Measurements from ENCODE around the gene MRPL42.
"Not testable (repeated sequence)": the region's sequence is repeated elsewhere in the genome, so short reads cannot be mapped to it uniquely, and the experiment has no call there.

MRPL42 gene

DNA sequence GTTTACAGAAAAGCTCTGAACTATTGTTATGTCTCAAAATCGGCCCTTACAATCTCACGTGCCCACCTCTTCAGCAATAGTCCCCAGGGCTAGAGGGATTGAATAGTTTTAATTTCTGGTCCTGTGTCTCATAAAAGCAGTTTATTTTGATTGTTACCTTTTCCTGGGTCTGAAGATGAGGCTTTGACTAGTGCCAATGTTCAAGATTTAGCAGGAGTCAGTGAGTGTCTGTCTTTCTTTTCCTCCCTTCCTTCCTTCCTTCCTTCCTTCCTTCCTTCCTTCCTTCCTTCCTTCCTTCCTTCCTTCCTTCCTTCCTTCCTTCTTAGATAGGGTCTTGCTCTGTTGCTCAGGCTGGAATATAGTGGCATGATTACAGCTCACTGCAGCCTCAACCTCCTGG is 80.5 kb downstream of the MRPL42 start:
- no peak for DNase-seq (ENCODE audit: low read depth)

GRCh38 chr12:93549174-93549573 is 81.9 kb downstream of the MRPL42 start:
- no peak for DNase-seq (ENCODE audit: low read depth)

GRCh38 chr12:93550748-93551611 is 83.7 kb downstream of the MRPL42 start:
- no peak for DNase-seq (ENCODE audit: low read depth)

DNA sequence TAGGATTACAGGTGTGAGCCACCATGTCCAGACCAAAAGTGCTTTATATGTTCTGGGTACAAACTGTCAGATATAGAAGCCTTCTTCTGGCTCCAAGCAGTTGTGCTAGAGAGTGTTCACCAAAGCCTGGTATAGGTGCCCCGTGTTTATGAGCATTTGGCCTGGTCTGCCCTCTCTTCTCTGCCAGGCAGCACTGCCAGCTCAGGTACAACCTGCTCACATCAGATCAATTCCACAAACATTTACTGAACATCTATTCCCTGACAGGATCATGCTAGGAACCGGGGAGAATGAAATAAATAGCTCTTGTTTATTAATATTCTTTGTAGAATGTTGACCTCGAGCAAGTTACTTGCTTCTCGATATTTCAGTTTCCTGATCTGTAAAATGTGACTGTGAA is 85.1 kb downstream of the MRPL42 start:
- DNase-seq (ENCODE audit: low read depth), result no peak

DNA sequence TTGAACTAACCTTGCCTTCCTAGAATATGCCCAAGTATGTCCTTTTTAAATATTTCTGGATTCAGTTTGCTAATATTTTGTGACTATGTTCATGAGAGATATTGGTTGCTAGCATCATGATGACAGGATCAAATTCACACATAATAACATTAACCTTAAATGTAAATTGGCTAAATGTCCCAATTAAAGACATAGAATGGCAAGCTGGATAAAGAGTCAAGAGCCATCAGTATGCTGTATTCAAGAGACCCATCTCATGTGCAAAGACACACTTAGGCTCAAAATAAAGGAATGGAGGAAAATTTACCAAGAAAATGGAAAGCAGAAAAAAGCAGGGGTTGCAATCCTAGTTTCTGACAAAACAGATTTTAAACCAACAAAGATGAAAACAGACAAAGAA is 90.6 kb downstream of the MRPL42 start:
- not testable (repeated sequence) for DNase-seq (ENCODE audit: low read depth)

- not testable (repeated sequence) for DNase-seq (ENCODE audit: low read depth)
These were observed 91.4 kb downstream of the MRPL42 start for GRCh38 chr12:93558685-93559084.

GRCh38 chr12:93563807-93564538 is 96.7 kb downstream of the MRPL42 start:
- DNase-seq (ENCODE audit: low read depth), result peak; percentile 61

DNA sequence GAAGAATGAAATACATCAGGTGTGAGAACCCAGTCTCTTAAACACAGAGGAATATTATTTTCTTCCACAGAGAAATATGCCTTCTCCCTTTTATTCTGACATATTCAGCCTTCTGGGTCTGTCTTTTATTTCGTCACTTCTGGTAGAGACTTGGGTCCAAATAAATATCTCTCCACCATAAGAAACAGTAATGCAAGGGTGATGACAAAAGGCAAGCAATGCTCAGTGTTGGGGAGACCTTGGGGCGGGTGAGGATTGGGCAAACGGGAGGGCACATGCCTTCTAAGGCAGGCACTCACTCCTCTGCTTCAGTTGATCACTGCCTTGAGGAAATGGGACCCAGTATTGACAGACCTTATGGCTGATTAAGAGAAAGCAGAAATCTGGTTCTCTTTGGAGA is 98.4 kb downstream of the MRPL42 start:
- no peak for DNase-seq (ENCODE audit: low read depth)
